ACC112 (cell line): Measurements from ENCODE around the gene IFITM2.

Experiments
- H2AFZ ChIP-seq: fragments of 200-600 bp; sonication (generic); one replicate; pipeline ENCODE4 v1.6.0; 2017; ENCODE audit warnings: antibody characterized with exemption, low read length; ENCODE audit not compliant: unreplicated experiment
- H3K27ac ChIP-seq: fragments of 200-600 bp; sonication (generic); 2 replicates; pipeline ENCODE4 v1.5.1; 2014; ENCODE audit warnings: low read depth, mild to moderate bottlenecking, antibody characterized with exemption, low read length, moderate library complexity
- H3K27me3 ChIP-seq: fragments of 200-600 bp; sonication (generic); 2 replicates; pipeline ENCODE4 v1.6.1; 2014; ENCODE audit warnings: mild to moderate bottlenecking, antibody characterized with exemption, low read length, moderate library complexity, mixed read lengths; ENCODE audit not compliant: insufficient read depth
- H3K36me3 ChIP-seq: fragments of 200-600 bp; sonication (generic); 2 replicates; pipeline ENCODE4 v1.6.1; 2016; ENCODE audit warnings: mild to moderate bottlenecking, antibody characterized with exemption, low read length, moderate library complexity, mixed read lengths; ENCODE audit not compliant: insufficient read depth
- H3K4me1 ChIP-seq: fragments of 200-600 bp; sonication (generic); one replicate; pipeline ENCODE4 v1.6.1; 2016; ENCODE audit warnings: low read length, mixed read lengths; ENCODE audit not compliant: insufficient read depth, unreplicated experiment, control insufficient read depth
- H3K4me3 ChIP-seq: fragments of 200-600 bp; sonication (generic); 2 replicates; pipeline ENCODE4 v1.5.1; 2014; ENCODE audit warnings: mild to moderate bottlenecking, low read depth, low read length
- H3K79me2 ChIP-seq: fragments of 200-600 bp; sonication (generic); one replicate; pipeline ENCODE4 v1.6.0; 2016; ENCODE audit warnings: low read length; ENCODE audit not compliant: control insufficient read depth, unreplicated experiment, insufficient read depth

IFITM2 gene

DNA sequence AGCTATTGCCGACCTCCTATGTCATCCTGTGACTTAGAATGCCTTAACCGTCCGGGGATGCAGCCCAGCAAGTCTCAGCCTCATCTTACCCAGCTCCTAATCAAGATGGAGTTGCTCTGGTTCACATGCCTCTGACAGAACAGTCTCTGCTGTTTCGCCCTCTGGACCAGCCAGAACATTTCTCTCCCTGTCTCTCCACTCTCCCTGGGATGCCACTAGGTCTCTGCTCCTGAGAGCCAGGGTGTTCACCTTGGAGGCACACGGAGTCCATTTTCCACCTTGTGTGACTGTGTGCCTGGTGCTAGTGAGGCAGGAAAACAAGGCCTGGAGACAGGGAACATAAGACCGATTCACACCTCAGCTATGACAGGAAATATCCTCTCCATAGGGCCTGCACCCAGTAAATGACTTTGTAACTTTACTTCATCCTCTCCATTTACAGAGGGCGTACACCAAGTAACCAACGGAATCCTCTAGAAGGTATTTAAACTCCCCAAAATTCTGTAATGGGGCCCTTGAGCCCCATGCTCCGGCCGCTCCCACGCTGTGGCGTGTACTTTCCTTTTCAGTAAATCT lies 44.9 kb downstream of the IFITM2 start:
- Histone ChIP-seq H3K36me3 (peaks cover 11% of the 10 kb centered on the region; the same call in 1 of the 2 replicates), H3K4me1 (peaks cover 25% of the 10 kb centered on the region), H3K79me2 (no peaks in the 10 kb centered on the region), H3K27me3 (no peaks in the 10 kb centered on the region), H3K27ac (peak overlapping the region; percentile 92; the same call in 1 of the 2 replicates), H2AFZ (no peak overlapping the region), H3K4me3 (no peak overlapping the region)

DNA sequence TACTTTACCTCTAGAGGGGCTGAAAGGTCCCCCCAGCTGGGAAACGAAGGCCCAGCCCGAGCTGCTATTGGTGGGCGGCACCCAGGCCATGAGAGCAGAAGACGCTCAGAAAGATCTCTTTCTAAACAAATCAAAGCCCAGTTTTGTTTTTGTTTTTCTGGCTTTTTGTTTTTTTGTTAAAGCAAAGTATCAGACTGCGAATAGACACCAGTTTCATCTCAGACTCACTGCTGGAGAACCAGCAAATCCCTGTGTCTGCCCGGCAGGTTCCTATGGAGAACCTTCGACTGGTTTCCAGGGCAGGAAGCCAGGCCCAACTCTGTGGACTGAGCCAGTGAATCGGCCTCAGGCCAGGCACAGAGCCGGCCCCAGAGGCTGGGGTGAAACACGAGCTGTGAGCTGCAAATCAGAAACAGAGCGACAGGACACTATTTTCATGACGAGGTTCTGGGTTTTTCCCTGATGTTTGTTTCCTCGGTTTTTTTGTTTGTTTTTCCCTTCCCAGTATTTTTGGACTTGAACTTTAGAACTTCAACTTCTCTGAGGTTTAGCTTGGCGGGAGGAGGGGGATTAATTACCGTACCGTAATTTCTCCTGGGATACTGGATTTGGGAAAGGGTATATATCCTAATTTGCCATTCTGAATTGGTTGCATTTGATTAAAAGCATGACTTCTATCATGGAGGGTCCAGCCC lies 45.7 kb downstream of the IFITM2 start:
- H3K36me3 ChIP-seq: peaks cover 12% of the 10 kb centered on the region; the same call in 1 of the 2 replicates
- peak overlapping the region; percentile 92 for H3K27ac ChIP-seq
- peaks cover 25% of the 10 kb centered on the region for H3K4me1 ChIP-seq
- no peaks in the 10 kb centered on the region for H3K79me2 ChIP-seq
- H3K27me3 ChIP-seq: no peaks in the 10 kb centered on the region
- no peak overlapping the region for H3K4me3 ChIP-seq
- H2AFZ ChIP-seq: peak overlapping the region; percentile 65

DNA sequence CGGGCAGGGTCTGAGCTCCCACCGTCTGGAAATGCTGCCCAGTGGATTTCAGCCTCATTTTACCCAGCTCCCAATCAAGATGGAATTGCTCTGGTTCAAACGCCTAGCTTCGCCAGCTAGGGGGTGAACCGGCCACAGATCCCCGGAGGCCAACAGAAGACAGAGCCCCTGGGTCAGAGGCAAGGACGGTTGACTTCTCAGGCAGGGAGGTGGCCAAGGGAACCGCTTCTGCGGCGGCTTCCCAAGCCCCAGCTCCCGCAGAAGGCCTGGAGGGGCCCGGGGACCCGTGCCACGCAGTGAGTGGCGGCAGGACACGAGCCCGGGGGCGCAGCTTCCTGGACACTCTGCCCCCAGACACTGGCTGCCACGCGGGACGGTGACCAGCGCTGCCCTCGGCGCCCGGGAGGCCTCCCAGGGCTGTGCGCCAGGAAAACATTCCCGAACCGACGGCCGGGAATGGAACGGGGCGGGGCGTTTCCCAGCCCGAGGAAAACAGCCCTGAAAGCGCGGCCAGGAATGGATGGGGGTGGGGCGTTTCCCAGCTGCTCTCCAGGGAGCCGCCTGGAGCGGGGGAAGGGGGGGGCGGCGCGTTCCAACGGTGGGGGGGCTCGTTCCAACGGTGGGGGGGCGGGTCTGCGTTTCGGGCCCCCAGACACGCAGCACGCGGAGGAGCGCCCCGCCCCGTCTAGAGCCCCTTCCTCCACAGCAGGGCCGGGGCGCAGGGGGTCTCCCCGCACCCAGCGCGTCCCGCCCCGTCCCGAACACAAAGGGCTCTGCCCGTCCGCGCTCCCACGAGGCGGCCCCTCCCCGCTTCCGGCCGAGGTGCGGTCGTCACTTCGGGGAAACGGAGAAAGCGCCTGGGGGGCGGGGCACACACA lies 48.2 kb downstream of the IFITM2 start:
- H3K36me3 ChIP-seq: peaks cover 12% of the 10 kb centered on the region; the same call in 1 of the 2 replicates
- peak overlapping the region; percentile 92 for H3K27ac ChIP-seq
- no peaks in the 10 kb centered on the region for H3K27me3 ChIP-seq
- no peaks in the 10 kb centered on the region for H3K79me2 ChIP-seq
- H3K4me3 ChIP-seq: peak overlapping the region; percentile 42
- H3K4me1 ChIP-seq: peaks cover 25% of the 10 kb centered on the region
- no peak overlapping the region for H2AFZ ChIP-seq

DNA sequence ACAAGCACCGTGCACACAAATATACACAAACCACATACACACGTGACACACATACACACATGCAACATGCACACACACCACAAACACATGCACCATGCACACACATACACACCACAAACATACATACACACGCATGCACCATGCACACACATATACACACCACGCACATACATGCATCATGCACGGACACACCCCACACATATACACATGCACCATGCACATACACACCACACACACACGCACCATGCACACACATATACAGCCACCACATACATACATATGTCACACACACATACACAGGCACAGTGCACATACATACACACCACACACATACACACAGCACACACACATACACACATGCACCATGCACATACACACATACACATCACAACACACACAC lies 49.0 kb downstream of the IFITM2 start:
- H3K4me1 ChIP-seq: peaks cover 25% of the 10 kb centered on the region
- no peaks in the 10 kb centered on the region for H3K79me2 ChIP-seq
- H2AFZ ChIP-seq: no peak overlapping the region
- peaks cover 12% of the 10 kb centered on the region; the same call in 1 of the 2 replicates for H3K36me3 ChIP-seq
- H3K4me3 ChIP-seq: no peak overlapping the region
- no peaks in the 10 kb centered on the region for H3K27me3 ChIP-seq
- H3K27ac ChIP-seq: no peak overlapping the region

DNA sequence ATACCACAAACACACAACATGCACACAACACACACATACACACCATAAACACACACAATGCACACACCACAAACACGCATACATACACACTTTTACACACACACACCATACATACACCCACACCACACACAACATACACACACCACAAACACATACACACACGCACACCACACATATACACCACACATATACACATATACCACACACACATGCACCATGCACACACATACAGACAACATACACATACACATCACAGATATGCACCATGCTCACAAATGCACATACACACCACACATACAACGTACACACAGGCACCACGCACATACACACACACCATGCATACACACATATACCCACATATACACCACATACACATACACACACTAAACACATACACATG lies 50.0 kb downstream of the IFITM2 start:
- Histone ChIP-seq H2AFZ (no peak overlapping the region), H3K79me2 (no peaks in the 10 kb centered on the region), H3K27ac (no peak overlapping the region), H3K27me3 (no peaks in the 10 kb centered on the region), H3K4me3 (no peak overlapping the region), H3K36me3 (peaks cover 12% of the 10 kb centered on the region; the same call in 1 of the 2 replicates), H3K4me1 (peaks cover 25% of the 10 kb centered on the region)

DNA sequence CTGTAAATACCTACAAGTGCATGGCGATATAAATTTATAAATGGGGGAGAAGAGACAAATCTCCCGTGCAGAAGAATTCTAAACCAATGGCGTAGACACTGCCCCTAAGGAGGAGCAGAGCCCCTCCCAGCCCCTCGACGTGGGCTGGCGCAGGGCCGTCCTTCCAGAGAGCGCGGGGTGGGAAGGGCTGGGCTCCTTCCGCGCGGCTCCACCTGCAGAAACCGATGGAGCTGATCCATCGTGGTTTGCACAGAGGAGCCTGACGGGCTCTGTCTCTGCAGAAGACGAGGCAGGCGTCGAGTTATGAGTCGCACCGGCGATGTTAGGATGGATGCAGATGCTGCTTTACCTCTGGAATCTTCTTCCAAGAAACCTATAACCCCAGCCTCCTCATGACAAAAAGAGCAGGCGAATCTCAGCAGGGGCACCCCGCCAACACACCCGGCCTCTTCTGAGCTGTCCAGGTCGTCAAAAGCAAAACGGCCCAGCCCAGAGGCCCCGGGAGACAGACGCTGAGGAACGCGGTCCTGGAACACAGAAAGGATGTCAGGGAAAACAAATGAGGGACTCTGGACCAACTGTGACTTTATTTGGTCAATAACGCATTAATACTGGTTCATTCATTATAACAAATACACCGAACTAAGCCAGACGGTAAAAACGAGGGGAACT lies 50.6 kb downstream of the IFITM2 start:
- Histone ChIP-seq H3K4me3 (no peak overlapping the region), H3K4me1 (peaks cover 20% of the 10 kb centered on the region), H3K79me2 (no peaks in the 10 kb centered on the region), H3K27me3 (no peaks in the 10 kb centered on the region), H3K27ac (no peak overlapping the region), H2AFZ (no peak overlapping the region), H3K36me3 (peaks cover 12% of the 10 kb centered on the region; the same call in 1 of the 2 replicates)
